Kidney (tissue), 14 donors: ENCODE measurements around the gene CALR3. TPM values are rescaled to one million over a fixed set of nuclear protein-coding genes. Genes with fewer than 3 reads are reported as not detected.
A peak's percentile ranks its signal among the peaks of the same experiment; 100 is the strongest.

ENCODE experiments used
- DNase-seq, 5 donors: peaks; one replicate each; pipeline ENCODE4 v3.0.0-alpha.2; 2013 to 2020
- FAIRE-seq: peaks from 2 replicates; lab custom pipeline; 2012; peaks lifted over from hg19 to GRCh38; lab: Jason Lieb, UNC
- H3K27ac ChIP-seq, 2 donors: one replicate each; pipeline ENCODE4 v1.7.0; 2013; ENCODE audit warnings: low read depth in 2 of 2, low read length in 2 of 2, inconsistent platforms in 1 of 2
- H3K27me3 ChIP-seq: one replicate; pipeline ENCODE4 v1.7.1; 2013; ENCODE audit warnings: low read length, inconsistent platforms; ENCODE audit not compliant: control insufficient read depth, insufficient read depth
- H3K36me3 ChIP-seq, 3 donors: one replicate each; pipeline versions ENCODE4 v1.7.0 to v1.7.1; 2013; ENCODE audit warnings: low read length in 3 of 3, control low read depth in 1 of 3, inconsistent platforms in 1 of 3; ENCODE audit not compliant: insufficient read depth in 3 of 3, control insufficient read depth in 2 of 3
- H3K4me1 ChIP-seq, 3 donors: one replicate each; pipeline versions ENCODE4 v1.7.0 to v1.7.1; 2013; ENCODE audit warnings: low read length in 3 of 3, inconsistent platforms in 1 of 3, low read depth in 1 of 3; ENCODE audit not compliant: control insufficient read depth in 2 of 3, insufficient read depth in 2 of 3
- H3K4me3 ChIP-seq, 3 donors: one replicate each; pipeline versions ENCODE4 v1.7.0 to v1.8.1; 2013; ENCODE audit warnings: low read length in 3 of 3, control low read depth in 1 of 3, inconsistent platforms in 1 of 3
- H3K9ac ChIP-seq, 3 donors: one replicate each; pipeline versions ENCODE4 v1.7.0 to v1.7.1; 2013; ENCODE audit warnings: low read length in 3 of 3, control low read depth in 1 of 3, inconsistent platforms in 1 of 3
- H3K9me3 ChIP-seq, 3 donors: one replicate each; pipeline versions ENCODE4 v1.7.0 to v1.7.1; 2013; ENCODE audit warnings: low read length in 3 of 3, control low read depth in 1 of 3, inconsistent platforms in 1 of 3; ENCODE audit not compliant: control insufficient read depth in 2 of 3, insufficient read depth in 1 of 3
- intact Hi-C: fragments of 100-400 bp; cut with DNase I; formaldehyde crosslinking; loops from one replicate; pipeline ENCODE4 v1.11.1; 2022
- polyA plus RNA-seq: library from polyadenylated mRNA; stranded (reverse); fragments of 350-450 nt; fragmentation: Illumina TruSeq; extraction: RNeasy Lipid Tissue Mini Kit (QIAGEN cat#74804); gene quantifications from one replicate; pipeline ENCODE4 v1.2.3, GENCODE V29; 2014; ENCODE audit warnings: low read depth, low replicate concordance; ENCODE audit not compliant: insufficient read depth
- total RNA-seq: library from RNA; stranded (reverse); fragmentation: NEBNext Ultra II Directional; extraction: Animal tissue kit (Norgen Biotek cat#: 25700); gene quantifications from one replicate; pipeline ENCODE4 v1.2.1, GENCODE V29; 2021
- TF ChIP-seq, protein P1 (sequence below): IDR thresholded peaks from 3 replicates; pipeline ENCODE4 v1.5.1; 2012; ENCODE audit warnings: mild to moderate bottlenecking, moderate library complexity, borderline replicate concordance; ENCODE audit not compliant: insufficient read depth; ENCODE audit errors: extremely low read depth
- donor health status: control.
- donor health status: control.
- donor health status: control.
- donor health status: control.
- donor health status: control.
- donor health status: DM: yes; HTN: yes; CAD: no.
- donor health status: Normal renal cell carcinoma (clear cell type).

The CALR3 gene
- total and polyA plus RNA-seq, 2 donors from 2014 or later: not detected

DNA sequence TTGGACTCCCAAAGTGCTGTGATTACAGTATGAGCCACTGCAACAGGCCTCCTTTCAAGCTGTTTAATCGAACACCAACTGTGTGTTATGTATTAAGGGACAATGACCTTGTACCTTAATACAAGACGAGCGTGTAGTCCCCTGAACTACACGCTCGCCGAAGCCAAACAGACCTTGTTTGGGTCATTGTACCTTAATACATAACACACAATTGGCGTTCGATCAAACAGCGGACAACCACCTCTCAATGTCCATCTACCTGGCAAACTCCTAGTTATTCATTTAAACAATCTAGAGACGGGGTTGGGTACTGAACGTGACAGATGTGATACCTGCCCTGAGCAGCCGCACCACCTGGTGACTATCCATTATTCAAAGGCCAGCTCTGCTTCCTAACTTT is 45.0 kb upstream of the CALR3 start:
- DNase-seq (no peak), FAIRE-seq (no peak)
- Histone ChIP-seq H3K4me3 (peak overlapping the region; percentile 90 to 96 (median 94)), H3K27ac (no peak overlapping the region), H3K36me3 (peaks cover 0 to 15% (median 4%) of the 10 kb centered on the region in 3 donors), H3K9me3 (no peaks in the 10 kb centered on the region), H3K4me1 (peaks cover 0 to 15% (median 11%) of the 10 kb centered on the region in 3 donors), H3K27me3 (no peaks in the 10 kb centered on the region), H3K9ac (peak overlapping the region; percentile 61 to 95 (median 81))
- intact Hi-C loops: no loop called here
- TF ChIP-seq, protein P1, sequence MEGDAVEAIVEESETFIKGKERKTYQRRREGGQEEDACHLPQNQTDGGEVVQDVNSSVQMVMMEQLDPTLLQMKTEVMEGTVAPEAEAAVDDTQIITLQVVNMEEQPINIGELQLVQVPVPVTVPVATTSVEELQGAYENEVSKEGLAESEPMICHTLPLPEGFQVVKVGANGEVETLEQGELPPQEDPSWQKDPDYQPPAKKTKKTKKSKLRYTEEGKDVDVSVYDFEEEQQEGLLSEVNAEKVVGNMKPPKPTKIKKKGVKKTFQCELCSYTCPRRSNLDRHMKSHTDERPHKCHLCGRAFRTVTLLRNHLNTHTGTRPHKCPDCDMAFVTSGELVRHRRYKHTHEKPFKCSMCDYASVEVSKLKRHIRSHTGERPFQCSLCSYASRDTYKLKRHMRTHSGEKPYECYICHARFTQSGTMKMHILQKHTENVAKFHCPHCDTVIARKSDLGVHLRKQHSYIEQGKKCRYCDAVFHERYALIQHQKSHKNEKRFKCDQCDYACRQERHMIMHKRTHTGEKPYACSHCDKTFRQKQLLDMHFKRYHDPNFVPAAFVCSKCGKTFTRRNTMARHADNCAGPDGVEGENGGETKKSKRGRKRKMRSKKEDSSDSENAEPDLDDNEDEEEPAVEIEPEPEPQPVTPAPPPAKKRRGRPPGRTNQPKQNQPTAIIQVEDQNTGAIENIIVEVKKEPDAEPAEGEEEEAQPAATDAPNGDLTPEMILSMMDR: no peak

DNA sequence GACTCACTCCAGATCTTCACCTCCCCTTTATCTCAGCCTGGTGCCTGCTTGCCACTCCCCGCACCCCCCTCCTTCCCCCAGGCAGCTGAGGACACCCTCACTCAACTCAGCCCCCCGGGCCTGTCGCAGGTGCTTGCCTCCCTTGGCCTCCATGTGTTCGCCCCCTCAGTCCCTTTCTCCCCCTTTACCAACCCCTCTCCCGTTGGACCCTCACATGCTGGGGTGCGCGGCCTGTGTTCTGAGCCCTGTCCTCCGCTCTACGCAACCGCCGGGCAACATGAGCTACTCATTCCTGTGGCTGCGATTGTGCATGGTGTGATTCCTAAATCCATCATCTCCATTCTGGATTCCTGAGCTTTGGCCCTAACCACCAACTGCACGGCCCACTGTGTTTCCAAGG is 41.1 kb upstream of the CALR3 start:
- Histone ChIP-seq H3K4me3 (no peak overlapping the region), H3K9ac (no peak overlapping the region), H3K36me3 (peaks cover 0 to 35% (median 14%) of the 10 kb centered on the region in 3 donors), H3K9me3 (no peaks in the 10 kb centered on the region), H3K27me3 (no peaks in the 10 kb centered on the region), H3K4me1 (peaks cover 0 to 10% (median 9%) of the 10 kb centered on the region in 3 donors), H3K27ac (no peak overlapping the region)
- no peak for DNase-seq
- FAIRE-seq: no peak
- intact Hi-C loops: no loop called here
- TF ChIP-seq, protein P1: no peak

DNA sequence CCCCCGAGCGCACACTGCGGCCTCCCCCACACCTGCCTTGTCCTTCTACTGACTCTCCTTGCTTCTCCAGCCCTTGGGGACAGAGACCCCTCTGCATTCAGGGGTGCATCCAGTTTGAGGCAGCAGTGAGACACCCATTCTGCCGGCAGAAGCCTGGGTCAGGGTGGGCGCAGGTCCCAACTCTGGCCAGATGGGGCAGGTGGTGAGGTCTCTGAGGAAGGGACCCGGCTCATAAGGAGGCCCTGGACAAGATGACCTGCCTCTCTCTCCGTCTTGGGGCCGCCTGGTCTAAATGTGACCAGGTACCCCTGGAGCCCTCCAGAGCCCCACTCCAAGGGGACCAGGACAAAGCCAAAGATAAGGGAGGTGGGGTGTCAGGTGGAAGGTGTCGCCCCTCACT is 40.2 kb upstream of the CALR3 start:
- intact Hi-C loops: no loop called here
- FAIRE-seq: no peak
- Histone ChIP-seq H3K9ac (no peak overlapping the region), H3K27me3 (no peaks in the 10 kb centered on the region), H3K36me3 (peaks cover 0 to 45% (median 18%) of the 10 kb centered on the region in 3 donors), H3K4me3 (no peak overlapping the region), H3K9me3 (no peaks in the 10 kb centered on the region), H3K27ac (no peak overlapping the region), H3K4me1 (peaks cover 0 to 5% (median 2%) of the 10 kb centered on the region in 3 donors)
- DNase-seq: no peak
- TF ChIP-seq, protein P1: no peak

DNA sequence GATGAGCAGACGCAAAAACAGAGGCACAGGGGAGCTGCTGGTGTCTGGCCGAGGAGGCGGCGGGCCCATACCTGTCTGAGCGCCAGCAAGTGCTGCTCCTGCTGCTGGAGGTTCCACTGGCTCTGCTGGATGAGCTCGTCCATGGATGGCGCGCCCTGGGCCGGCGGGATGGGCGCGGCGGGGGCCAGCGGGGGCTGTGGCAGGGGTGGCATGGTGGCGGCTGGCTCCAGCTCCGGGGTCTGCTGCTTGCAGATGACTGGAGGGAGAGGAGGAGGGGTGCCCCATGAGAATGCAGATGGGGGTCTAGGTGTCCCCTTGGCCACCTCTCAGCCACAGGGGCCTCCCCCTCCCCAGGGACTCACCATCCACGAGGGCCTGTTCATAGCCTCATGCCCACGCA is 39.4 kb upstream of the CALR3 start:
- intact Hi-C loops: no loop called here
- H3K9ac ChIP-seq: no peak overlapping the region
- peaks cover 0 to 46% (median 18%) of the 10 kb centered on the region in 3 donors for H3K36me3 ChIP-seq
- H3K4me3 ChIP-seq: no peak overlapping the region
- H3K27ac ChIP-seq: no peak overlapping the region
- no peak for DNase-seq
- no peaks in the 10 kb centered on the region for H3K4me1 ChIP-seq
- TF ChIP-seq, protein P1: no peak
- H3K9me3 ChIP-seq: no peaks in the 10 kb centered on the region
- no peaks in the 10 kb centered on the region for H3K27me3 ChIP-seq
- no peak for FAIRE-seq
